CD4-positive, alpha-beta memory T cell (primary cell): ENCODE results near the gene STAC3. TPM values are rescaled to one million over a fixed set of nuclear protein-coding genes. Genes with fewer than 3 reads are reported as not detected.

ENCODE experiments used
- CTCF ChIA-PET: fragments of 350-600 bp; sonication (Branson Sonifier 250); formaldehyde crosslinking; loops from one replicate; lab custom pipeline; 2021; ENCODE audit warnings: inconsistent platforms; ENCODE audit not compliant: partially characterized antibody; lab: Charles Lee
- POLR2A ChIA-PET: fragments of 350-600 bp; sonication (Branson Sonifier 250); formaldehyde crosslinking; loops from one replicate; lab custom pipeline; 2021; ENCODE audit not compliant: partially characterized antibody; lab: Charles Lee
- DNase-seq, 5 donors: peaks; one replicate each; pipeline versions ENCODE4 v3.0.0 to v3.0.0-alpha.2; 2020 to 2022; ENCODE audit warnings: mixed read lengths in 1 of 5
- H3K27ac ChIP-seq: one replicate; pipeline ENCODE4 v1.7.0; 2013; ENCODE audit warnings: low read depth, low read length
- H3K27me3 ChIP-seq: 2 replicates; pipeline ENCODE4 v1.7.0; 2013; ENCODE audit warnings: mild to moderate bottlenecking, low read length, moderate library complexity; ENCODE audit not compliant: insufficient read depth
- H3K36me3 ChIP-seq: 2 replicates; pipeline ENCODE4 v1.7.0; 2013; ENCODE audit warnings: mild to moderate bottlenecking, low read length, moderate library complexity; ENCODE audit not compliant: insufficient read depth
- H3K4me1 ChIP-seq: 2 replicates; pipeline ENCODE4 v1.7.0; 2013; ENCODE audit warnings: mild to moderate bottlenecking, low read length, moderate library complexity; ENCODE audit not compliant: insufficient read depth
- H3K4me3 ChIP-seq, 2 donors: one replicate each; pipeline ENCODE4 v1.7.0; 2013; ENCODE audit warnings: low read length in 2 of 2, mild to moderate bottlenecking in 1 of 2
- H3K9me3 ChIP-seq, 2 donors: one replicate each; pipeline ENCODE4 v1.7.0; 2013; ENCODE audit warnings: low read length in 2 of 2, control low read depth in 1 of 2; ENCODE audit not compliant: control insufficient read depth in 1 of 2
- H3K27ac Mint-ChIP-seq, 7 donors: one replicate each; pipeline ENCODE4 v1.8.0; 2020 to 2021; ENCODE audit warnings: mixed read lengths in 7 of 7, mild to moderate bottlenecking in 6 of 7, inconsistent platforms in 3 of 7, moderate library complexity in 3 of 7
- H3K27me3 Mint-ChIP-seq, 2 donors: one replicate each; pipeline ENCODE4 v1.8.0; 2020 to 2021; ENCODE audit warnings: mixed read lengths in 2 of 2
- H3K36me3 Mint-ChIP-seq, 2 donors: one replicate each; pipeline ENCODE4 v1.8.0; 2020 to 2021; ENCODE audit warnings: mixed read lengths in 2 of 2, inconsistent platforms in 1 of 2, mild to moderate bottlenecking in 1 of 2
- H3K4me1 Mint-ChIP-seq, 4 donors: one replicate each; pipeline ENCODE4 v1.8.0; 2020 to 2021; ENCODE audit warnings: mixed read lengths in 4 of 4, mild to moderate bottlenecking in 1 of 4
- H3K4me3 Mint-ChIP-seq, 8 donors: one replicate each; pipeline ENCODE4 v1.8.0; 2020 to 2021; ENCODE audit warnings: mixed read lengths in 8 of 8, mild to moderate bottlenecking in 7 of 8, moderate library complexity in 6 of 8, inconsistent platforms in 3 of 8
- H3K9me3 Mint-ChIP-seq, 8 donors: one replicate each; pipeline ENCODE4 v1.8.0; 2020 to 2021; ENCODE audit warnings: mixed read lengths in 8 of 8, mild to moderate bottlenecking in 5 of 8, inconsistent platforms in 3 of 8, moderate library complexity in 1 of 8
- intact Hi-C: fragments of 100-400 bp; cut with micrococcal nuclease; formaldehyde crosslinking; loops from one replicate; pipeline ENCODE4 v1.15.1; 2023
- polyA plus RNA-seq, 2 donors: library from polyadenylated mRNA; unstranded; fragments of 300-500 nt; fragmentation: Illumina TruSeq; gene quantifications; one replicate each; pipeline ENCODE4 v1.2.3, GENCODE V29; 2021
- total RNA-seq, 2 experiments: library from RNA; stranded (reverse); gene quantifications; one replicate each; pipeline ENCODE4 v1.2.3, GENCODE V29; 2021

The STAC3 gene
- total and polyA plus RNA-seq, 4 experiments from 2014 or later: 0.61 to 3.0 (median 2.7) TPM; not detected in 1

GRCh38 chr12:57215668-57216013 lies 35.3 kb downstream of the STAC3 start:
- H3K36me3 ChIP-seq: no peaks in the 10 kb centered on the region
- H3K27ac Mint-ChIP-seq: peak overlapping the region in 5 of 7 donors; percentile 13 to 69 (median 23)
- H3K4me1 Mint-ChIP-seq: peaks cover 31 to 62% (median 34%) of the 10 kb centered on the region in 4 donors
- H3K36me3 Mint-ChIP-seq: no peaks in the 10 kb centered on the region
- intact Hi-C loops: no loop called here
- ChIA-PET CTCF (interaction anchor here (2.8 to 10.8 kb wide), 3 partner anchors 13 to 49 kb away, joined by 11 to 415 read pairs (median 157); partner anchors contain the start of gene SHMT2), POLR2A (interaction anchor here (1.0 to 8.0 kb wide), 2 partner anchors 9 to 26 kb away, joined by 3 to 86 read pairs; no protein-coding TSS in a partner anchor)
- H3K27me3 ChIP-seq: peaks cover 56% of the 10 kb centered on the region
- peaks cover 45 to 53% of the 10 kb centered on the region in 2 donors for H3K27me3 Mint-ChIP-seq
- no peak overlapping the region for H3K27ac ChIP-seq
- DNase-seq: peak in 2 of 5 donors; percentile 55 to 64
- H3K9me3 Mint-ChIP-seq: peaks cover 0 to 2% (median 0%) of the 10 kb centered on the region in 8 donors
- H3K9me3 ChIP-seq: no peaks in the 10 kb centered on the region
- peak overlapping the region in 1 of 2 donors; percentile 41 for H3K4me3 ChIP-seq
- peaks cover 42% of the 10 kb centered on the region for H3K4me1 ChIP-seq
- peak overlapping the region; percentile 56 to 85 (median 71) for H3K4me3 Mint-ChIP-seq

GRCh38 chr12:57215065-57215464 lies 35.9 kb downstream of the STAC3 start:
- Mint-ChIP-seq H3K9me3 (peaks cover 0 to 2% (median 0%) of the 10 kb centered on the region in 8 donors), H3K4me3 (peak overlapping the region in 3 of 8 donors; percentile 38 to 85 (median 74)), H3K4me1 (peaks cover 30 to 59% (median 32%) of the 10 kb centered on the region in 4 donors), H3K36me3 (no peaks in the 10 kb centered on the region), H3K27ac (peak overlapping the region in 2 of 7 donors; percentile 72 to 88), H3K27me3 (peaks cover 43 to 51% of the 10 kb centered on the region in 2 donors)
- intact Hi-C loops: no loop called here
- no peak for DNase-seq
- no peaks in the 10 kb centered on the region for H3K9me3 ChIP-seq
- H3K27me3 ChIP-seq: peaks cover 54% of the 10 kb centered on the region
- H3K36me3 ChIP-seq: no peaks in the 10 kb centered on the region
- POLR2A ChIA-PET: interaction anchor here (1.0 to 8.0 kb wide), 4 partner anchors 9 to 26 kb away, joined by 3 to 86 read pairs (median 6); no protein-coding TSS in a partner anchor
- CTCF ChIA-PET: interaction anchor here (1.1 to 10.8 kb wide), 9 partner anchors 13 to 473 kb away, joined by 3 to 415 read pairs (median 8); partner anchors contain the start of gene SHMT2
- no peak overlapping the region for H3K27ac ChIP-seq
- peaks cover 42% of the 10 kb centered on the region for H3K4me1 ChIP-seq
- no peak overlapping the region for H3K4me3 ChIP-seq

- intact Hi-C loops: loop anchor here (1.0 kb wide), 1 partner anchor 11 kb away; no protein-coding TSS in a partner anchor
- peak; percentile 61 to 72 (median 65) for DNase-seq
- no peak overlapping the region for H3K27ac ChIP-seq
- no peaks in the 10 kb centered on the region for H3K9me3 ChIP-seq
- H3K36me3 ChIP-seq: no peaks in the 10 kb centered on the region
- H3K4me3 ChIP-seq: no peak overlapping the region
- peaks cover 39 to 47% of the 10 kb centered on the region in 2 donors for H3K27me3 Mint-ChIP-seq
- peaks cover 0 to 2% (median 0%) of the 10 kb centered on the region in 8 donors for H3K9me3 Mint-ChIP-seq
- peak overlapping the region in 2 of 7 donors; percentile 41 to 88 for H3K27ac Mint-ChIP-seq
- H3K36me3 Mint-ChIP-seq: no peaks in the 10 kb centered on the region
- peaks cover 42% of the 10 kb centered on the region for H3K4me1 ChIP-seq
- peaks cover 27 to 59% (median 31%) of the 10 kb centered on the region in 4 donors for H3K4me1 Mint-ChIP-seq
- H3K27me3 ChIP-seq: peaks cover 47% of the 10 kb centered on the region
- H3K4me3 Mint-ChIP-seq: peak overlapping the region in 7 of 8 donors; percentile 13 to 86 (median 27)
- ChIA-PET POLR2A (interaction anchor here (0.6 to 8.0 kb wide), 5 partner anchors 10 to 93 kb away, joined by 3 to 86 read pairs (median 4); partner anchors contain the start of gene SHMT2), CTCF (interaction anchor here (0.7 to 10.8 kb wide), 26 partner anchors 12 to 472 kb away, joined by 3 to 415 read pairs (median 4); partner anchors contain the start of genes SHMT2 and STAC3)
These were observed 36.6 kb downstream of the STAC3 start for GRCh38 chr12:57214398-57214781.

GRCh38 chr12:57213763-57214397 lies 37.1 kb downstream of the STAC3 start:
- Histone ChIP-seq H3K27me3 (peaks cover 43% of the 10 kb centered on the region), H3K27ac (no peak overlapping the region), H3K4me1 (peaks cover 42% of the 10 kb centered on the region), H3K9me3 (no peaks in the 10 kb centered on the region), H3K4me3 (no peak overlapping the region), H3K36me3 (no peaks in the 10 kb centered on the region)
- Mint-ChIP-seq H3K36me3 (no peaks in the 10 kb centered on the region), H3K27ac (peak overlapping the region in 3 of 7 donors; percentile 4 to 88 (median 71)), H3K9me3 (peaks cover 0 to 2% (median 0%) of the 10 kb centered on the region in 8 donors), H3K4me3 (peak overlapping the region in 5 of 8 donors; percentile 27 to 86 (median 65)), H3K27me3 (peaks cover 35 to 42% of the 10 kb centered on the region in 2 donors), H3K4me1 (peaks cover 27 to 56% (median 30%) of the 10 kb centered on the region in 4 donors)
- intact Hi-C loops: loop anchor here (1.0 kb wide), 3 partner anchors 11 to 29 kb away; no protein-coding TSS in a partner anchor
- CTCF ChIA-PET: interaction anchor here (0.7 to 10.8 kb wide), 30 partner anchors 8 to 472 kb away, joined by 3 to 415 read pairs (median 4); partner anchors contain the start of genes SHMT2 and STAC3
- no peak for DNase-seq
- POLR2A ChIA-PET: interaction anchor here (0.8 to 8.0 kb wide), 4 partner anchors 11 to 27 kb away, joined by 3 to 86 read pairs (median 6); partner anchors contain the start of gene SHMT2

GRCh38 chr12:57213058-57213715 lies 37.8 kb downstream of the STAC3 start:
- Histone ChIP-seq H3K9me3 (no peaks in the 10 kb centered on the region), H3K27ac (no peak overlapping the region), H3K36me3 (no peaks in the 10 kb centered on the region), H3K4me1 (peaks cover 40% of the 10 kb centered on the region), H3K4me3 (no peak overlapping the region), H3K27me3 (peaks cover 38% of the 10 kb centered on the region)
- ChIA-PET POLR2A (interaction anchor here (0.8 to 8.0 kb wide), 4 partner anchors 11 to 488 kb away, joined by 3 to 86 read pairs (median 6); partner anchors contain the start of genes NACA and SHMT2), CTCF (interaction anchor here (0.8 to 10.8 kb wide), 17 partner anchors 9 to 459 kb away, joined by 3 to 415 read pairs (median 4); partner anchors contain the start of gene SHMT2)
- Mint-ChIP-seq H3K27ac (peak overlapping the region in 5 of 7 donors; percentile 14 to 88 (median 71)), H3K27me3 (peaks cover 29 to 35% of the 10 kb centered on the region in 2 donors), H3K9me3 (peaks cover 0 to 2% (median 0%) of the 10 kb centered on the region in 8 donors), H3K4me3 (peak overlapping the region in 5 of 8 donors; percentile 39 to 76 (median 49)), H3K4me1 (peaks cover 27 to 49% (median 30%) of the 10 kb centered on the region in 4 donors), H3K36me3 (no peaks in the 10 kb centered on the region)
- DNase-seq: peak; percentile 79 to 83 (median 82)
- intact Hi-C loops: loop anchor here (1.0 kb wide), 2 partner anchors 26 to 30 kb away; no protein-coding TSS in a partner anchor

GRCh38 chr12:57212701-57213057 lies 38.3 kb downstream of the STAC3 start:
- peaks cover 32% of the 10 kb centered on the region for H3K27me3 ChIP-seq
- no peaks in the 10 kb centered on the region for H3K9me3 ChIP-seq
- intact Hi-C loops: loop anchor here (1.0 kb wide), 2 partner anchors 27 to 31 kb away; no protein-coding TSS in a partner anchor
- peak overlapping the region in 2 of 7 donors; percentile 4 to 88 for H3K27ac Mint-ChIP-seq
- H3K27me3 Mint-ChIP-seq: peaks cover 26 to 31% of the 10 kb centered on the region in 2 donors
- peak overlapping the region in 1 of 8 donors; percentile 48 for H3K4me3 Mint-ChIP-seq
- H3K4me1 Mint-ChIP-seq: peaks cover 26 to 44% (median 30%) of the 10 kb centered on the region in 4 donors
- H3K9me3 Mint-ChIP-seq: peaks cover 0 to 2% (median 0%) of the 10 kb centered on the region in 8 donors
- no peaks in the 10 kb centered on the region for H3K36me3 Mint-ChIP-seq
- no peaks in the 10 kb centered on the region for H3K36me3 ChIP-seq
- H3K27ac ChIP-seq: no peak overlapping the region
- POLR2A ChIA-PET: interaction anchor here (1.1 to 8.0 kb wide), 2 partner anchors 29 to 487 kb away, joined by 3 to 86 read pairs; partner anchors contain the start of gene NACA
- no peak overlapping the region for H3K4me3 ChIP-seq
- CTCF ChIA-PET: interaction anchor here (1.1 to 10.8 kb wide), 6 partner anchors 9 to 88 kb away, joined by 3 to 415 read pairs (median 8); partner anchors contain the start of gene SHMT2
- peaks cover 35% of the 10 kb centered on the region for H3K4me1 ChIP-seq
- no peak for DNase-seq
